Measurements from ENCODE around the gene SGSM1.
A peak's percentile ranks its signal among the peaks of the same experiment; 100 is the strongest.

The SGSM1 gene

GRCh38 chr22:24954856-24955255 is 148.8 kb downstream of the SGSM1 start:
- H3K27me3 ChIP-seq (replicated peaks; ENCODE audit: control insufficient read depth, insufficient read depth, low read length) = no peaks in the 10 kb centered on the region
- H3K9ac ChIP-seq (ENCODE audit: low read length) = no peak overlapping the region
- no peak for DNase-seq (ENCODE audit: low read depth)
- no peaks in the 10 kb centered on the region for H3K36me3 ChIP-seq (ENCODE audit: control insufficient read depth, insufficient read depth, low read length, severe bottlenecking)
- H3K9me3 ChIP-seq (ENCODE audit: control insufficient read depth, low read length) = no peaks in the 10 kb centered on the region
- peaks cover 8% of the 10 kb centered on the region for H3K4me1 ChIP-seq (ENCODE audit: control insufficient read depth, insufficient read depth, low read length)
- H3K4me3 ChIP-seq (ENCODE audit: low read length) = no peak overlapping the region

- Histone ChIP-seq H3K4me1 (ENCODE audit: control insufficient read depth, insufficient read depth, low read length) (peaks cover 8% of the 10 kb centered on the region), H3K4me3 (ENCODE audit: low read length) (no peak overlapping the region), H3K9me3 (ENCODE audit: control insufficient read depth, low read length) (no peaks in the 10 kb centered on the region), H3K36me3 (ENCODE audit: control insufficient read depth, insufficient read depth, low read length, severe bottlenecking) (no peaks in the 10 kb centered on the region), H3K9ac (ENCODE audit: low read length) (no peak overlapping the region), H3K27me3 (replicated peaks; ENCODE audit: control insufficient read depth, insufficient read depth, low read length) (no peaks in the 10 kb centered on the region)
- DNase-seq (ENCODE audit: low read depth) = no peak
Observed at GRCh38 chr22:24957043-24957442, 151.0 kb downstream of the SGSM1 start.

- Histone ChIP-seq H3K4me3 (ENCODE audit: low read length) (no peak overlapping the region), H3K36me3 (ENCODE audit: control insufficient read depth, insufficient read depth, low read length, severe bottlenecking) (no peaks in the 10 kb centered on the region), H3K4me1 (ENCODE audit: control insufficient read depth, insufficient read depth, low read length) (peaks cover 6% of the 10 kb centered on the region), H3K9me3 (ENCODE audit: control insufficient read depth, low read length) (no peaks in the 10 kb centered on the region), H3K9ac (ENCODE audit: low read length) (no peak overlapping the region), H3K27me3 (replicated peaks; ENCODE audit: control insufficient read depth, insufficient read depth, low read length) (no peaks in the 10 kb centered on the region)
- no peak for DNase-seq (ENCODE audit: low read depth)
Observed at GRCh38 chr22:24961217-24961844, 155.3 kb downstream of the SGSM1 start.

GRCh38 chr22:24962094-24962493 is 156.1 kb downstream of the SGSM1 start:
- H3K9ac ChIP-seq (ENCODE audit: low read length) = no peak overlapping the region
- H3K9me3 ChIP-seq (ENCODE audit: control insufficient read depth, low read length) = no peaks in the 10 kb centered on the region
- DNase-seq (ENCODE audit: low read depth) = no peak
- H3K4me1 ChIP-seq (ENCODE audit: control insufficient read depth, insufficient read depth, low read length) = peaks cover 10% of the 10 kb centered on the region
- no peaks in the 10 kb centered on the region for H3K27me3 ChIP-seq (replicated peaks; ENCODE audit: control insufficient read depth, insufficient read depth, low read length)
- H3K36me3 ChIP-seq (ENCODE audit: control insufficient read depth, insufficient read depth, low read length, severe bottlenecking) = no peaks in the 10 kb centered on the region
- H3K4me3 ChIP-seq (ENCODE audit: low read length) = no peak overlapping the region

- Histone ChIP-seq H3K4me3 (ENCODE audit: low read length) (no peak overlapping the region), H3K4me1 (ENCODE audit: control insufficient read depth, insufficient read depth, low read length) (peaks cover 10% of the 10 kb centered on the region), H3K36me3 (ENCODE audit: control insufficient read depth, insufficient read depth, low read length, severe bottlenecking) (no peaks in the 10 kb centered on the region), H3K27me3 (replicated peaks; ENCODE audit: control insufficient read depth, insufficient read depth, low read length) (no peaks in the 10 kb centered on the region), H3K9me3 (ENCODE audit: control insufficient read depth, low read length) (no peaks in the 10 kb centered on the region), H3K9ac (ENCODE audit: low read length) (no peak overlapping the region)
- no peak for DNase-seq (ENCODE audit: low read depth)
Observed at GRCh38 chr22:24962835-24963234, 156.8 kb downstream of the SGSM1 start.

- Histone ChIP-seq H3K36me3 (ENCODE audit: control insufficient read depth, insufficient read depth, low read length, severe bottlenecking) (no peaks in the 10 kb centered on the region), H3K9ac (ENCODE audit: low read length) (no peak overlapping the region), H3K4me1 (ENCODE audit: control insufficient read depth, insufficient read depth, low read length) (peaks cover 20% of the 10 kb centered on the region), H3K9me3 (ENCODE audit: control insufficient read depth, low read length) (no peaks in the 10 kb centered on the region), H3K27me3 (replicated peaks; ENCODE audit: control insufficient read depth, insufficient read depth, low read length) (no peaks in the 10 kb centered on the region), H3K4me3 (ENCODE audit: low read length) (no peak overlapping the region)
- no peak for DNase-seq (ENCODE audit: low read depth)
Observed at GRCh38 chr22:24964441-24964840, 158.4 kb downstream of the SGSM1 start.

GRCh38 chr22:24965822-24966626 is 160.0 kb downstream of the SGSM1 start:
- Histone ChIP-seq H3K27me3 (replicated peaks; ENCODE audit: control insufficient read depth, insufficient read depth, low read length) (no peaks in the 10 kb centered on the region), H3K4me3 (ENCODE audit: low read length) (no peak overlapping the region), H3K9me3 (ENCODE audit: control insufficient read depth, low read length) (no peaks in the 10 kb centered on the region), H3K9ac (ENCODE audit: low read length) (no peak overlapping the region), H3K4me1 (ENCODE audit: control insufficient read depth, insufficient read depth, low read length) (peaks cover 31% of the 10 kb centered on the region), H3K36me3 (ENCODE audit: control insufficient read depth, insufficient read depth, low read length, severe bottlenecking) (no peaks in the 10 kb centered on the region)
- DNase-seq (ENCODE audit: low read depth) = no peak

GRCh38 chr22:24968066-24968561 is 162.1 kb downstream of the SGSM1 start:
- no peaks in the 10 kb centered on the region for H3K27me3 ChIP-seq (replicated peaks; ENCODE audit: control insufficient read depth, insufficient read depth, low read length)
- H3K9me3 ChIP-seq (ENCODE audit: control insufficient read depth, low read length) = no peaks in the 10 kb centered on the region
- peaks cover 31% of the 10 kb centered on the region for H3K4me1 ChIP-seq (ENCODE audit: control insufficient read depth, insufficient read depth, low read length)
- no peak for DNase-seq (ENCODE audit: low read depth)
- no peaks in the 10 kb centered on the region for H3K36me3 ChIP-seq (ENCODE audit: control insufficient read depth, insufficient read depth, low read length, severe bottlenecking)
- H3K4me3 ChIP-seq (ENCODE audit: low read length) = no peak overlapping the region
- H3K9ac ChIP-seq (ENCODE audit: low read length) = no peak overlapping the region

GRCh38 chr22:24969560-24970301 is 163.7 kb downstream of the SGSM1 start:
- no peaks in the 10 kb centered on the region for H3K9me3 ChIP-seq (ENCODE audit: control insufficient read depth, low read length)

GRCh38 chr22:24972369-24972768 is 166.4 kb downstream of the SGSM1 start:
- Histone ChIP-seq H3K27me3 (replicated peaks; ENCODE audit: control insufficient read depth, insufficient read depth, low read length) (no peaks in the 10 kb centered on the region), H3K9me3 (ENCODE audit: control insufficient read depth, low read length) (no peaks in the 10 kb centered on the region), H3K9ac (ENCODE audit: low read length) (no peak overlapping the region), H3K4me1 (ENCODE audit: control insufficient read depth, insufficient read depth, low read length) (peaks cover 44% of the 10 kb centered on the region), H3K4me3 (ENCODE audit: low read length) (no peak overlapping the region), H3K36me3 (ENCODE audit: control insufficient read depth, insufficient read depth, low read length, severe bottlenecking) (no peaks in the 10 kb centered on the region)
- DNase-seq (ENCODE audit: low read depth) = no peak

More at GRCh38 chr22:24969560-24970301, 163.7 kb downstream of the SGSM1 start:
- Histone ChIP-seq H3K4me3 (ENCODE audit: low read length) (peak overlapping the region; percentile 57), H3K27me3 (replicated peaks; ENCODE audit: control insufficient read depth, insufficient read depth, low read length) (no peaks in the 10 kb centered on the region), H3K4me1 (ENCODE audit: control insufficient read depth, insufficient read depth, low read length) (peaks cover 31% of the 10 kb centered on the region), H3K36me3 (ENCODE audit: control insufficient read depth, insufficient read depth, low read length, severe bottlenecking) (no peaks in the 10 kb centered on the region), H3K9ac (ENCODE audit: low read length) (peak overlapping the region; percentile 50)
- DNase-seq (ENCODE audit: low read depth) = peak; percentile 34

GRCh38 chr22:24973872-24974271 is 167.9 kb downstream of the SGSM1 start:
- no peak overlapping the region for H3K9ac ChIP-seq (ENCODE audit: low read length)
- DNase-seq (ENCODE audit: low read depth) = no peak
- H3K9me3 ChIP-seq (ENCODE audit: control insufficient read depth, low read length) = no peaks in the 10 kb centered on the region
- H3K4me3 ChIP-seq (ENCODE audit: low read length) = no peak overlapping the region
- H3K36me3 ChIP-seq (ENCODE audit: control insufficient read depth, insufficient read depth, low read length, severe bottlenecking) = no peaks in the 10 kb centered on the region
- H3K4me1 ChIP-seq (ENCODE audit: control insufficient read depth, insufficient read depth, low read length) = peaks cover 46% of the 10 kb centered on the region
- no peaks in the 10 kb centered on the region for H3K27me3 ChIP-seq (replicated peaks; ENCODE audit: control insufficient read depth, insufficient read depth, low read length)

All from adipocyte (in vitro differentiated cells).